Chondrocyte (in vitro differentiated cells): ENCODE measurements around the gene C1S. TPM values are rescaled to one million over a fixed set of nuclear protein-coding genes. Genes with fewer than 3 reads are reported as not detected.

Experiments used
- DNase-seq: peaks from one replicate; pipeline ENCODE4 v3.0.0; 2021; ENCODE audit warnings: mixed read lengths, low spot score
- H3K27ac Mint-ChIP-seq: one replicate; pipeline ENCODE4 v1.8.0; 2021; ENCODE audit warnings: mild to moderate bottlenecking, moderate library complexity, mixed read lengths; ENCODE audit not compliant: unreplicated experiment
- H3K27me3 Mint-ChIP-seq: 2 replicates; pipeline ENCODE4 v1.8.0; 2021; ENCODE audit warnings: low read depth, mixed read lengths
- H3K36me3 Mint-ChIP-seq: 2 replicates; pipeline ENCODE4 v1.8.0; 2021; ENCODE audit warnings: low read depth, mixed read lengths
- H3K4me1 Mint-ChIP-seq: 2 replicates; pipeline ENCODE4 v1.8.0; 2021; ENCODE audit warnings: low read depth, mild to moderate bottlenecking, mixed read lengths
- H3K4me3 Mint-ChIP-seq: one replicate; pipeline ENCODE4 v1.8.0; 2021; ENCODE audit warnings: mild to moderate bottlenecking, moderate library complexity, mixed read lengths; ENCODE audit not compliant: unreplicated experiment
- H3K9me3 Mint-ChIP-seq: 2 replicates; pipeline ENCODE4 v1.8.0; 2021; ENCODE audit warnings: low read depth, mixed read lengths
- CTCF ChIP-seq: fragments of 200-600 bp; sonication (generic); IDR thresholded peaks from 2 replicates; pipeline ENCODE4 v1.5.0; 2021; ENCODE audit warnings: antibody characterized with exemption, mild to moderate bottlenecking, moderate library complexity
- total RNA-seq: library from RNA; stranded (reverse); gene quantifications from 3 replicates; pipeline ENCODE4 v1.2.1, GENCODE V29; 2021

C1S gene
- total RNA-seq, 1 donor from 2014 or later: 20.8 TPM

GRCh38 chr12:7023114-7023513 is 37.4 kb upstream of the C1S start:
- no peak overlapping the region for H3K4me3 Mint-ChIP-seq
- peaks cover 6% of the 10 kb centered on the region for H3K27me3 Mint-ChIP-seq
- no peak for TF ChIP-seq CTCF
- no peak overlapping the region for H3K27ac Mint-ChIP-seq
- peaks cover 8% of the 10 kb centered on the region for H3K4me1 Mint-ChIP-seq
- DNase-seq: no peak
- H3K9me3 Mint-ChIP-seq: no peaks in the 10 kb centered on the region
- no peaks in the 10 kb centered on the region for H3K36me3 Mint-ChIP-seq

- Mint-ChIP-seq H3K36me3 (no peaks in the 10 kb centered on the region), H3K4me1 (no peaks in the 10 kb centered on the region), H3K27ac (no peak overlapping the region), H3K4me3 (no peak overlapping the region), H3K27me3 (peaks cover 6% of the 10 kb centered on the region), H3K9me3 (no peaks in the 10 kb centered on the region)
- TF ChIP-seq CTCF: no peak
- DNase-seq: no peak
These were observed 33.7 kb upstream of the C1S start for GRCh38 chr12:7026854-7027253.

- Mint-ChIP-seq H3K9me3 (no peaks in the 10 kb centered on the region), H3K4me3 (no peak overlapping the region), H3K36me3 (peaks cover 2% of the 10 kb centered on the region), H3K27me3 (peaks cover 7% of the 10 kb centered on the region), H3K4me1 (no peaks in the 10 kb centered on the region), H3K27ac (no peak overlapping the region)
- DNase-seq: no peak
- no peak for TF ChIP-seq CTCF
These were observed 29.2 kb upstream of the C1S start for GRCh38 chr12:7031306-7031705.

GRCh38 chr12:7032990-7033389 is 27.5 kb upstream of the C1S start:
- DNase-seq: no peak
- Mint-ChIP-seq H3K9me3 (no peaks in the 10 kb centered on the region), H3K4me3 (no peak overlapping the region), H3K27me3 (peaks cover 7% of the 10 kb centered on the region), H3K27ac (no peak overlapping the region), H3K4me1 (no peaks in the 10 kb centered on the region), H3K36me3 (peaks cover 2% of the 10 kb centered on the region)
- TF ChIP-seq CTCF: no peak

- no peak for DNase-seq
- Mint-ChIP-seq H3K4me3 (no peak overlapping the region), H3K27me3 (peaks cover 7% of the 10 kb centered on the region), H3K36me3 (peaks cover 2% of the 10 kb centered on the region), H3K4me1 (no peaks in the 10 kb centered on the region), H3K27ac (no peak overlapping the region), H3K9me3 (no peaks in the 10 kb centered on the region)
- TF ChIP-seq CTCF: no peak
These were observed 26.1 kb upstream of the C1S start for GRCh38 chr12:7034464-7034863.
